ENCODE data around the gene SLC25A34. TPM values are rescaled to one million over a fixed set of nuclear protein-coding genes. Genes with fewer than 3 reads are reported as not detected.
A peak's percentile ranks its signal among the peaks of the same experiment; 100 is the strongest.

Gene SLC25A34
- total and polyA plus RNA-seq, 11 donors = 1.6 to 71.2 (median 17.8) TPM

GRCh38 chr1:15736892-15737261, 819 bp downstream of the SLC25A34 start:
- peak in 1 of 4 donors; percentile 4 for ATAC-seq
- Histone ChIP-seq H3K27me3 (no peaks in the 10 kb centered on the region), H3K4me1 (peaks cover 0 to 45% (median 17%) of the 10 kb centered on the region in 12 donors), H3K36me3 (peaks cover 0 to 36% (median 31%) of the 10 kb centered on the region in 9 donors), H3K27ac (peak overlapping the region in 11 of 12 donors; percentile 75 to 96 (median 84)), H3K4me3 (peak overlapping the region in 9 of 12 donors; percentile 14 to 47 (median 31)), H3K9me3 (no peaks in the 10 kb centered on the region)
- peak in 1 of 5 donors; percentile 24 for DNase-seq
- TF ChIP-seq POLR2A (IDR thresholded peaks at IDR 0.05) (no peak), CTCF (IDR thresholded peaks at IDR 0.05) (no peak)
- intact Hi-C loops (cut with DNase I) = loop anchor here in 6 of 10 donors (2.0 to 10.0 kb wide), 7 partner anchors 35 to 142 kb away; partner anchors contain the start of gene PLEKHM2 (in 2 of the 6)
- WGBS, 4 donors = 26 to 54% (median 40%) methylated on average over 5 to 6 of the region's 6 CpGs

DNA sequence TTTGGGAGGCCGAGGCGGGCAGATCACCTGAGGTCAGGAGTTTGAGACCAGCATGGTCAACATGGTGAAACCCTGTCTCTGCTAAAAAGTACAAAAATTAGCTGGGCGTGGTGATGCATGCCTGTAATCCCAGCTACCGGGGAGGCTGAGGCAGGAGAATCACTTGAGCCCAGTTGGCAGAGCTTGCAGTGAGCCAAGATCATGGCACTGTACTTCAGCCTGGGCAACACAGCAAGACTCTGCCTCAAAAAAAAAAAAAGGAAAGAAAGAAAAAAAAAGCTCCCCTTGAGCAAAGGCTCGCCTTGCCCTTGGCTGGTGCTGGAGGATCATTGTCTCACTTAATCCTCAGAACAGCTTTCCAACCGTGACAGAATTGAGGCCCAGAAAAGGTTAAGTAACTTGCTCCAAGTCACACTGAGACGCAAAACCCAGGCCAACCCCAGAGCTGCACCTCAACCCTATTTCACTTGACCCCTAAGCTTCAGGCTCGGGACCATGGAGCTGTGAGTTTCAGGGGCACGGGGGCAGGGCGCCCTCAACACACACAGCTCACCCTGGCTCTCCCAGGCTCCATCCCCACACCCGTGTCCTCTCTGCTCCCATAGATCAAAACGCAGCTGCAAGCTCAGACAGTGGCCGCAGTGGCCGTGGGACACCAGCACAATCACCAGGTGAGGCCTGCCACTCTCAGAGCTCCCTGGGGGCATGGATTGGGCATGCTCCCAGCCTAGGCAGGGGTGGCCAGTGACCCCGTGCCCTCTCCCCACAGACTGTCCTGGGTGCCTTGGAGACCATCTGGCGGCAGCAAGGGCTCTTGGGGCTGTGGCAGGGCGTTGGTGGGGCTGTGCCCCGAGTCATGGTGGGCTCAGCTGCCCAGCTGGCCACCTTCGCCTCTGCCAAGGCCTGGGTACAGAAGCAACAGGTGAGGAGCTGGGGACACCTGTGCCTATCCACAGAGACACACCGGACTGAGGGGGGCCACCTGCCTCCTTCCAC, 1.6 kb downstream of the SLC25A34 start:
- intact Hi-C loops (cut with DNase I) = loop anchor here in 6 of 10 donors (2.0 to 10.0 kb wide), 8 partner anchors 21 to 143 kb away; partner anchors contain the start of genes PLEKHM2 (in 2 of the 6) and FBLIM1 (in 1 of the 6)
- peaks cover 0 to 29% (median 23%) of the 10 kb centered on the region in 9 donors for H3K36me3 ChIP-seq
- H3K9me3 ChIP-seq = no peaks in the 10 kb centered on the region
- DNase-seq (no peak), ATAC-seq (no peak)
- peak overlapping the region in 11 of 12 donors; percentile 75 to 96 (median 84) for H3K27ac ChIP-seq
- 80 to 86% (median 84%) methylated on average over 11 to 20 of the region's 20 CpGs for WGBS, 4 donors
- peaks cover 0 to 45% (median 17%) of the 10 kb centered on the region in 12 donors for H3K4me1 ChIP-seq
- H3K4me3 ChIP-seq = peak overlapping the region in 3 of 12 donors; percentile 33 to 47 (median 38)
- no peak for TF ChIP-seq POLR2A (IDR thresholded peaks at IDR 0.05)
- TF ChIP-seq CTCF (IDR thresholded peaks at IDR 0.05) = no peak
- H3K27me3 ChIP-seq = no peaks in the 10 kb centered on the region

DNA sequence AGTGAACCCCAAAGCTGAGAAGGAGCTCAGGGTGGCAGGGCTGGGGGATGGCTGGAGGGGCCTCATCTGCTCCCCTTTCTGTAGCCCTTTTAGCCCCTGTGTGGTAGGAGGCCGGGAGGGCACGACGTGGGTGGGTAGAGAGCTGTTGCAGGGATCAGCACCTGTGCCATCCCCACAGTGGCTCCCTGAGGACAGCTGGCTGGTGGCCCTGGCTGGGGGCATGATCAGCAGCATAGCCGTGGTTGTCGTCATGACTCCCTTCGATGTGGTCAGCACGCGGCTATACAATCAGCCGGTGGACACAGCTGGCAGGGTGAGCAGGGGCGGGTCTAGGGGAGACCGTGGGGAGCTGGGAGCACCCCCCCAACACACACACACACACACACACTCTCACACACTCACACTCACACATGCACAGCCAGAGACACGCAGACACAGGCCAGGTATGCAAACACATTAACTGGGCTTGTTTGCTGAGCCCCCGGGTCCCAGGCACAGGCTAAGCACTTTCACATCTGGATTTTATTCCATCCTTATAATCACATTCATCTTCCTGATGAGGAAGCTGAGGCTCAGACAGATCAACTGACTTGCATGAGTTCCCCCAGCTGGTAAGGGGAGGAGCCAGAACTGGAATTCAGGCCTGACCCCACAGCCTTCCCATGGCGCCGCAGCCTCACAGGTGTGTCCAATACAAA, 2.5 kb downstream of the SLC25A34 start:
- H3K4me3 ChIP-seq = no peak overlapping the region
- peaks cover 0 to 45% (median 17%) of the 10 kb centered on the region in 12 donors for H3K4me1 ChIP-seq
- DNase-seq (no peak), ATAC-seq (no peak)
- no peak for TF ChIP-seq POLR2A (IDR thresholded peaks at IDR 0.05)
- no peak for TF ChIP-seq CTCF (IDR thresholded peaks at IDR 0.05)
- peaks cover 0 to 19% (median 14%) of the 10 kb centered on the region in 9 donors for H3K36me3 ChIP-seq
- H3K27me3 ChIP-seq = no peaks in the 10 kb centered on the region
- 77 to 88% (median 86%) methylated on average over 9 to 15 of the region's 15 CpGs for WGBS, 4 donors
- peak overlapping the region in 3 of 12 donors; percentile 47 to 89 (median 77) for H3K27ac ChIP-seq
- no peaks in the 10 kb centered on the region for H3K9me3 ChIP-seq
- intact Hi-C loops (cut with DNase I) = loop anchor here in 6 of 10 donors (2.0 to 10.0 kb wide), 7 partner anchors 20 to 144 kb away; partner anchors contain the start of genes FBLIM1 (in 1 of the 6) and PLEKHM2 (in 1 of the 6)

Measured in heart left ventricle (tissue), 16 donors.